Stimulated activated CD8-positive, alpha-beta memory T cell treated with anti-CD3 and anti-CD28 coated beads, Interleukin-4, amount 100 ng/mL, for 24 hours (primary cell): ENCODE results near the gene ENTPD7.
"Not testable (repeated sequence)": the region's sequence is repeated elsewhere in the genome, so short reads cannot be mapped to it uniquely, and the experiment has no call there.

Source experiments
- DNase-seq: peaks from one replicate; pipeline ENCODE4 v3.0.0-alpha.2; 2020; ENCODE audit warnings: low read depth

The ENTPD7 gene, protein sequence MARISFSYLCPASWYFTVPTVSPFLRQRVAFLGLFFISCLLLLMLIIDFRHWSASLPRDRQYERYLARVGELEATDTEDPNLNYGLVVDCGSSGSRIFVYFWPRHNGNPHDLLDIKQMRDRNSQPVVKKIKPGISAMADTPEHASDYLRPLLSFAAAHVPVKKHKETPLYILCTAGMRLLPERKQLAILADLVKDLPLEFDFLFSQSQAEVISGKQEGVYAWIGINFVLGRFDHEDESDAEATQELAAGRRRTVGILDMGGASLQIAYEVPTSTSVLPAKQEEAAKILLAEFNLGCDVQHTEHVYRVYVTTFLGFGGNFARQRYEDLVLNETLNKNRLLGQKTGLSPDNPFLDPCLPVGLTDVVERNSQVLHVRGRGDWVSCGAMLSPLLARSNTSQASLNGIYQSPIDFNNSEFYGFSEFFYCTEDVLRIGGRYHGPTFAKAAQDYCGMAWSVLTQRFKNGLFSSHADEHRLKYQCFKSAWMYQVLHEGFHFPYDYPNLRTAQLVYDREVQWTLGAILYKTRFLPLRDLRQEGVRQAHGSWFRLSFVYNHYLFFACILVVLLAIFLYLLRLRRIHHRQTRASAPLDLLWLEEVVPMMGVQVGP

GRCh38 chr10:99659031-99659867, at the start of gene ENTPD7:
Gene ENTPD7, plus strand, starts transcription at chr10:99659509. Its CDS starts 448 bp downstream, at chr10:99659957.
- peak; percentile 87 for DNase-seq

- no peak for DNase-seq
Observed at GRCh38 chr10:99610221-99610620, 49.1 kb upstream of the ENTPD7 start.

- no peak for DNase-seq
Observed at GRCh38 chr10:99611326-99611725, 48.0 kb upstream of the ENTPD7 start.

- DNase-seq: no peak
Observed at GRCh38 chr10:99612167-99612831, 47.0 kb upstream of the ENTPD7 start.

GRCh38 chr10:99615426-99615825, 43.9 kb upstream of the ENTPD7 start:
- no peak for DNase-seq

DNA sequence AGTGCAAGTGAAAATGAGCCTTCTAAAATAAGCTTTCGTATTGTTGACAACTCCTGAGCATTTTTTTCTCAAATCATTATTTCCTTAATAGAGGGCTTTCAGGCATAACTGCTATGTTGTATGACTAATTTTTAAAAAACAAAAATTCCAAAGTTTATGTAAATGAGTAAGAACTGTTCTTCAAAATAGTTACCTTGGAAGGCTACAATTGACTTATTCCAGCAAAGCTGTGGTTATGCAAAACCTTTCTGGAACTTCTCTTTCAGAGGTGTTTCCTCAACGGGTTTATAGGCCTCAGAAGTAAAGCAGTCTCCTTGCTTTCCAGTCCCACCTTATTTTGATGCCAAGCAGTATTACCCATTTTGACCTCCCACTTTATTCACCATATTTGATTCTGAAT, 41.6 kb upstream of the ENTPD7 start:
- no peak for DNase-seq

DNA sequence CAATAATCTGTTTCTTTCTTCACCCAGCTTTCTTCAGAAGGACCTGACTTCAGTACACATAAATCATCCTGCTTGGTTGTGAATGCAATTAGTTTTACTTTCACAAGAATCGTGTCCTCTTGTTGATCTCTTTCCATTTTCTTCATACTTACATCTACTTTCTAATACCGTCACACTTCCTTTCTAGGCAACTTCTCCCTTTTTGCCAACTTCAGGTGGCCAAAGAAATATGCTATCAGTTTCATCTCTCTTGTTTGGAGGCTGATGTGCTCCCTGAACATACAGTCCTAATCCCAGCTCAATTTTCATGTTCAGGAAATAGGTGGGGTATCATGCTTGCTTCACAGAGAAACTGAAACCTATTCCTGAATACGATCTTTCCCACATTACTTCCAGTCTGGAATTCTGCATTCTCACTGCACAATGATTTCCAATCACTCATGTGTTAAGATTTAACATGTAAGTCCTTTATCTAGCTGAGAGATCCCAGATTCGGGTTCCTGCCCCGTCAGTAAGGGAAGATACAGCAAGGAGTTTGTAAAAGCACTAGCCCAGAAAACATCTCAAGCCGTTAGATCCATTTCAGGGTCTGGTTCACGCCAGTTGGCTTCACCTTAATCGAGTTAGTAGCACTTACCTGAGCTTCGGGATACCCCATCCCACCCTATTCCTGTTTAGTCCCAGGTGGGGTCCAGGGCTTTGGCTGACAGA, 40.1 kb upstream of the ENTPD7 start:
- no peak for DNase-seq

- DNase-seq: peak; percentile 87
Observed at GRCh38 chr10:99619851-99620710, 39.2 kb upstream of the ENTPD7 start, which contains the start of gene SLC25A28. Gene SLC25A28, minus strand, starts transcription at chr10:99620439. Its CDS starts 104 bp downstream, at chr10:99620335.

GRCh38 chr10:99620711-99621453, 38.4 kb upstream of the ENTPD7 start:
- DNase-seq: peak; percentile 83

DNA sequence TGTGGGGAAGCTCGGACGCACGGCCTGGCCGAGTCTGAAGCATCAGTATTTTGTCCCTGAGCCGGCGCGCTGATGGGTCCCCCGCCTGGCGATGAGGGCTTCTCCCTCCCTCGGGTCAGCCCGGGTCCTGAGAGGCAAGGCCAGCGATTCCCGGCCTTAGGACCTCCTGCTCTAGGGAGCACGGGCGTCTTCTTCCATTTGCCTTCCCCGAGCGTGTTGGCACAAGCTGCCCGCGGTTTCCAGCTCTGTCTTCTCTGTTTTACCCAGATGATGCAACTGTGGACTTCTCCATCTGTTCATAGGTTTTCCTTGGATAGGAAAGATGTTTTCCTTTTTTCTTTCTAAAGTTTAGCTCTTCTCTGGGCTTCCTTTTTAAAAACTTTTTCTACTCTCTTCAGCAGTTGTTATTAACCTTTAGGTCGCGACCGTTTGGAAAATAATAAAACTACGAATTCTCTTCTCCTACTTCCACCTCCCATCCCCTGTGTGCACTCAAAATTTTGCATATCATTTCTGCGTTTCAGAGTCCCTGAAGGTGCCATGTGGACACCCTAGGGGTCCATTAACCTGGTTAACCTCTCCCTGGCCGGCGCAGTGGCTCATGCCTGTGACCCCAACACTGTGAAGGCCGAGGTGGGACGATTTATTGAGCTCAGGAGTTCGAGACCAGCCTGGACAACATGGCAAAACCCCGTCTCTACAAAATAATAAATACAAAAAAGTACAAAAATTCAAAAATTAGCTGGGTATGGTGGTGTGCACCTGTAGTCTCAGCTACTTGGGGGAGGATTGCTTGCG, 37.7 kb upstream of the ENTPD7 start:
- no peak for DNase-seq

DNA sequence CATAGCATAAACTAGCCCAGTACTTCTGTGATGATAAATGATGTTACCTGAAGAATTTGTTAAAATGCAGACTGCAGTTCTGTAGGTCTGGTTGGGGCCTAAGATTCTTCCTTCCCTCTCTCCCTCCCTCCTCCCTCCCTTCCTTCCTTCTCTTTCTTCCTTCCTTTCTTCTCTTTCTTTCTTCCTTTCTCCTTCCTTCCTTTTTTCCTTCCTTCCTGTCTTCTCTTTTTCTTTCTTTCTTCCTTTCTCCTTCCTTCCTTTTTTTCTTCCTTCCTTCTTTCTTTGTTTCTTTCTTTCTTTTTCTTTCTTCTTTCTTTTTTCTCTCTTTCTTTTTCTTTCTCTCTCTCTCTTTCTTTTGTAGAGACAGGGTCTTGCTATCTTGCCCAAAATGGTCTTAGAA, 35.4 kb upstream of the ENTPD7 start:
- no peak for DNase-seq

GRCh38 chr10:99625124-99625523, 34.2 kb upstream of the ENTPD7 start:
- not testable (repeated sequence) for DNase-seq

- no peak for DNase-seq
Observed at GRCh38 chr10:99628923-99629624, 30.2 kb upstream of the ENTPD7 start.

GRCh38 chr10:99629625-99629978, 29.7 kb upstream of the ENTPD7 start:
- DNase-seq: no peak

DNA sequence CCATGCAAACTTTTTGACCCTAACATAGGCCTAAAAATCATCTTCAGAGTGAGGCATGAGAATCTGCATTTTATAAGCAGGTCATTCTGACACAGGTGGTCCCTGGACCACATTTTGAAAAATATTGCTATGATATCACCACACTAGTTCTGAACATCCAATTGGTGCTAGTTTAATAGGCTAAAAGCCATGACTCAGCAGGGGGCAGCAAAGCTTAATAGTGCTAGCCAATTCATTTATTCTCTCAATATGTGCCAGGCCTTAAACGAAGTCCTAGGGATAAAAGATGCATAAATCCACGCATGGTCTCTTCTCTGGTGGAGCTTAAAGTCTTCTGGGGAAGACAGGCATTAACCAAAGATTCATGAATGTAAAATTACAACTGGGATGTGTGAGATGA, 28.9 kb upstream of the ENTPD7 start:
- DNase-seq: no peak

- no peak for DNase-seq
Observed at GRCh38 chr10:99630991-99631390, 28.3 kb upstream of the ENTPD7 start.

GRCh38 chr10:99631496-99631895, 27.8 kb upstream of the ENTPD7 start:
- no peak for DNase-seq

GRCh38 chr10:99633832-99634231, 25.5 kb upstream of the ENTPD7 start:
- DNase-seq: no peak
